ENCODE measurements around the gene RUNX2.

DNA sequence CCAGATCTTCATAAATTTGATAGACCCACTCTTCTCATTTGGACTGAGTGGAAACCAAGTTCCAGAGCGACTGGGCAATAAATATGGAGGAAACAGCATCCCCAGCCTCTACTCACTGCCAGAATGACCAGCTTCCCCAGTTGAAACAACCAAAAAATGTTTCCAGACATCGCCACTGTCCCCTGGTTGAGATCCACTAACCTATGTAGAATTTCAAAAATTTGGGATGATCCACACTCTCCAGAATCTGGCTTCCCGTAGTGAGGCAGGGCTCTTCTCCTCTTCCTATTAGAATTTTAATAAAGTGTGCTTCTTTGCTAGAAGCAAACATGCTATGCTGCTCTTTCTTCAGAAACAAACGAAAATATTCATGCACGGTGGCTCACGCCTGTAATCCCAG is 336.6 kb downstream of the RUNX2 start:
- no peak for TF ChIP-seq ZFP30 (CRISPR knock-in tag; IDR thresholded peaks at IDR 0.05; ENCODE audit: borderline replicate concordance)
- TF ChIP-seq KDM2B (CRISPR knock-in tag; IDR thresholded peaks at IDR 0.05) = no peak
- TF ChIP-seq, protein P1, sequence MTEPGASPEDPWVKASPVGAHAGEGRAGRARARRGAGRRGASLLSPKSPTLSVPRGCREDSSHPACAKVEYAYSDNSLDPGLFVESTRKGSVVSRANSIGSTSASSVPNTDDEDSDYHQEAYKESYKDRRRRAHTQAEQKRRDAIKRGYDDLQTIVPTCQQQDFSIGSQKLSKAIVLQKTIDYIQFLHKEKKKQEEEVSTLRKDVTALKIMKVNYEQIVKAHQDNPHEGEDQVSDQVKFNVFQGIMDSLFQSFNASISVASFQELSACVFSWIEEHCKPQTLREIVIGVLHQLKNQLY (CRISPR knock-in tag; conservative IDR thresholded peaks at IDR 0.05) = no peak
- TF ChIP-seq POLR2A (conservative IDR thresholded peaks at IDR 0.05) = no peak
- no peak for TF ChIP-seq FOXK2 (conservative IDR thresholded peaks at IDR 0.05 in 1 of 2, IDR thresholded peaks at IDR 0.05 in 1 of 2; ENCODE audit: low read depth in 2 of 2)
- TF ChIP-seq RBBP5 (IDR thresholded peaks at IDR 0.05; ENCODE audit: borderline replicate concordance, insufficient read depth, low read length, poor library complexity, severe bottlenecking) = no peak
- no peak for TF ChIP-seq ZNF239 (CRISPR knock-in tag; IDR thresholded peaks at IDR 0.05)
- no peak for TF ChIP-seq NR1H2 (CRISPR knock-in tag; IDR thresholded peaks at IDR 0.05)

Measured in K562 (cell line).